Ovary (tissue), 9 donors: ENCODE results near the gene XYLT2. TPM values are rescaled to one million over a fixed set of nuclear protein-coding genes. Genes with fewer than 3 reads are reported as not detected.
A peak's percentile ranks its signal among the peaks of the same experiment; 100 is the strongest.

ENCODE experiments used
- DNase-seq, 5 donors: peaks; one replicate each; pipeline ENCODE4 v3.0.0-alpha.2; 2019 to 2020
- H3K27ac ChIP-seq, 2 donors: fragments of 200-600 bp; one replicate each; pipeline versions ENCODE4 v1.5.1 to v1.8.0; 2019 to 2022
- H3K27me3 ChIP-seq: fragments of 200-600 bp; one replicate; pipeline ENCODE4 v1.8.0; 2022
- H3K36me3 ChIP-seq: fragments of 200-600 bp; sonication (generic); one replicate; pipeline ENCODE4 v1.5.1; 2019
- H3K4me1 ChIP-seq: one replicate; pipeline ENCODE4 v1.8.1; 2013; ENCODE audit warnings: mild to moderate bottlenecking, moderate library complexity; ENCODE audit not compliant: insufficient read depth
- H3K4me3 ChIP-seq: fragments of 200-600 bp; sonication (generic); one replicate; pipeline ENCODE4 v1.5.1; 2017
- H3K9me3 ChIP-seq, 2 donors: fragments of 200-600 bp in 1 of 2; sonication (generic) in 1 of 2; one replicate each; pipeline versions ENCODE4 v1.5.1 to v1.8.1; 2013 to 2019; ENCODE audit warnings: mild to moderate bottlenecking in 1 of 2, moderate library complexity in 1 of 2
- CTCF ChIP-seq, 3 donors: fragments of 450-650 bp in 2 of 3; fragments of 200-600 bp in 1 of 3; IDR thresholded peaks; one replicate each; pipeline versions ENCODE4 v1.5.1 to v1.8.0; 2016 to 2022; ENCODE audit warnings: antibody characterized with exemption in 3 of 3, mild to moderate bottlenecking in 1 of 3
- EP300 ChIP-seq: sonication (generic); formaldehyde crosslinking; IDR thresholded peaks from one replicate; pipeline ENCODE4 v1.6.1; 2017; ENCODE audit warnings: antibody characterized with exemption
- POLR2A ChIP-seq: fragments of 450-650 bp; IDR thresholded peaks from one replicate; pipeline ENCODE4 v1.6.1; 2017; ENCODE audit warnings: antibody characterized with exemption, mild to moderate bottlenecking, moderate library complexity
- WGBS, 3 donors: extraction: QIAGEN DNeasy Blood & Tissue Kit in 1 of 3; methylation state at CpG; one replicate each; pipeline versions ENCODE4 v1.1.5 to v1.1.7; 2013 to 2017; 5-methylcytosine and 5-hydroxymethylcytosine counted together
- intact Hi-C, 4 donors: fragments of 100-400 bp; cut with DNase I; formaldehyde crosslinking; loops; one replicate each; pipeline versions ENCODE4 v1.11.0 to v1.15.1; 2022 to 2023
- polyA plus RNA-seq, 2 donors: library from polyadenylated mRNA; stranded (reverse); fragments of 200-250 nt in 1 of 2; fragments of 350-450 nt in 1 of 2; fragmentation: Illumina TruSeq in 1 of 2; extraction: RNeasy Lipid Tissue Mini Kit (QIAGEN cat#74804) in 1 of 2; gene quantifications; one replicate each; pipeline ENCODE4 v1.2.3, GENCODE V29; 2013 to 2014
- total RNA-seq, 7 donors: library from RNA; depleted of rRNA in 2 of 7; stranded (reverse); fragments of >200 nt in 2 of 7; fragmentation: NEBNext Ultra II Directional in 3 of 7; extraction: Animal tissue kit (Norgen Biotek cat#: 25700) in 3 of 7; gene quantifications; one replicate each; pipeline versions ENCODE4 v1.1.0 to v1.2.4, GENCODE V29; 2016 to 2023
- donor health status: DM: no; HTN: no; CAD: no; lungs with moderate emphysema.
- donor health status: DM: no; HTN: no; CAD: no.
- donor health status: Bipolar disorder and iron deficiency.
- donor health status: DM: yes; HTN: yes; CAD: no.
- donor health status: DM: no; HTN: no; CAD: no.
- donor health status: DM: yes; HTN: yes; CAD: no.

XYLT2 gene
- total and polyA plus RNA-seq, 9 donors = 5.2 to 34.1 (median 27.4) TPM

- H3K27ac ChIP-seq = no peak overlapping the region
- 92 to 98% (median 94%) methylated on average over 2 of the region's 2 CpGs for WGBS, 3 donors
- intact Hi-C loops = no loop called here
- peak in 1 of 5 donors; percentile 1 for DNase-seq
- no peaks in the 10 kb centered on the region for H3K9me3 ChIP-seq
- no peak overlapping the region for H3K4me3 ChIP-seq
- no peaks in the 10 kb centered on the region for H3K27me3 ChIP-seq
- no peaks in the 10 kb centered on the region for H3K4me1 ChIP-seq
- TF ChIP-seq CTCF (IDR thresholded peaks at IDR 0.05) (no peak), POLR2A (no peak), EP300 (no peak)
- no peaks in the 10 kb centered on the region for H3K36me3 ChIP-seq
Observed at GRCh38 chr17:50337956-50338355, 8.0 kb upstream of the XYLT2 start.

GRCh38 chr17:50338645-50339044 is 7.3 kb upstream of the XYLT2 start:
- intact Hi-C loops = no loop called here
- H3K4me3 ChIP-seq = no peak overlapping the region
- no peak for DNase-seq
- H3K27me3 ChIP-seq = no peaks in the 10 kb centered on the region
- no peaks in the 10 kb centered on the region for H3K36me3 ChIP-seq
- no peaks in the 10 kb centered on the region for H3K9me3 ChIP-seq
- H3K27ac ChIP-seq = no peak overlapping the region
- H3K4me1 ChIP-seq = no peaks in the 10 kb centered on the region
- TF ChIP-seq CTCF (IDR thresholded peaks at IDR 0.05) (no peak), EP300 (no peak), POLR2A (no peak)

GRCh38 chr17:50339381-50339780 is 6.5 kb upstream of the XYLT2 start:
- Histone ChIP-seq H3K4me3 (no peak overlapping the region), H3K36me3 (no peaks in the 10 kb centered on the region), H3K9me3 (no peaks in the 10 kb centered on the region), H3K27ac (no peak overlapping the region), H3K4me1 (no peaks in the 10 kb centered on the region), H3K27me3 (no peaks in the 10 kb centered on the region)
- intact Hi-C loops = no loop called here
- DNase-seq = no peak
- TF ChIP-seq CTCF (IDR thresholded peaks at IDR 0.05) (no peak), EP300 (no peak), POLR2A (no peak)

- no peak for DNase-seq
- 70 to 83% (median 80%) methylated on average over 13 of the region's 13 CpGs for WGBS, 3 donors
Observed at GRCh38 chr17:50344731-50345365, 1.1 kb upstream of the XYLT2 start.

More at GRCh38 chr17:50344731-50345365, 1.1 kb upstream of the XYLT2 start:
- H3K27me3 ChIP-seq = no peaks in the 10 kb centered on the region
- peaks cover 8% of the 10 kb centered on the region for H3K4me1 ChIP-seq
- H3K9me3 ChIP-seq = no peaks in the 10 kb centered on the region
- no peak overlapping the region for H3K27ac ChIP-seq
- TF ChIP-seq CTCF (IDR thresholded peaks at IDR 0.05) (no peak), POLR2A (no peak), EP300 (no peak)
- H3K4me3 ChIP-seq = no peak overlapping the region
- intact Hi-C loops = no loop called here
- H3K36me3 ChIP-seq = no peaks in the 10 kb centered on the region
